Renal cortex interstitium (tissue), 11 donors: Measurements from ENCODE around the gene CIAPIN1. TPM values are rescaled to one million over a fixed set of nuclear protein-coding genes. Genes with fewer than 3 reads are reported as not detected.
A peak's percentile ranks its signal among the peaks of the same experiment; 100 is the strongest.
"Not testable (repeated sequence)": the region's sequence is repeated elsewhere in the genome, so short reads cannot be mapped to it uniquely, and the experiment has no call there.

ENCODE experiments used
- DNase-seq, 11 donors: peaks; one replicate each; pipeline ENCODE4 v3.0.0-alpha.2; 2013; ENCODE audit warnings: low read depth in 9 of 11, low spot score in 4 of 11; ENCODE audit errors: extremely low read depth in 1 of 11
- polyA plus RNA-seq, 3 donors: library from polyadenylated mRNA; unstranded; fragments of 120-200 nt; gene quantifications; one replicate each; pipeline ENCODE4 v1.2.1, GENCODE V29; 2013; ENCODE audit not compliant: insufficient read length in 3 of 3

The CIAPIN1 gene
- polyA plus RNA-seq, 3 donors = 92.1 to 110 (median 95.7) TPM

DNA sequence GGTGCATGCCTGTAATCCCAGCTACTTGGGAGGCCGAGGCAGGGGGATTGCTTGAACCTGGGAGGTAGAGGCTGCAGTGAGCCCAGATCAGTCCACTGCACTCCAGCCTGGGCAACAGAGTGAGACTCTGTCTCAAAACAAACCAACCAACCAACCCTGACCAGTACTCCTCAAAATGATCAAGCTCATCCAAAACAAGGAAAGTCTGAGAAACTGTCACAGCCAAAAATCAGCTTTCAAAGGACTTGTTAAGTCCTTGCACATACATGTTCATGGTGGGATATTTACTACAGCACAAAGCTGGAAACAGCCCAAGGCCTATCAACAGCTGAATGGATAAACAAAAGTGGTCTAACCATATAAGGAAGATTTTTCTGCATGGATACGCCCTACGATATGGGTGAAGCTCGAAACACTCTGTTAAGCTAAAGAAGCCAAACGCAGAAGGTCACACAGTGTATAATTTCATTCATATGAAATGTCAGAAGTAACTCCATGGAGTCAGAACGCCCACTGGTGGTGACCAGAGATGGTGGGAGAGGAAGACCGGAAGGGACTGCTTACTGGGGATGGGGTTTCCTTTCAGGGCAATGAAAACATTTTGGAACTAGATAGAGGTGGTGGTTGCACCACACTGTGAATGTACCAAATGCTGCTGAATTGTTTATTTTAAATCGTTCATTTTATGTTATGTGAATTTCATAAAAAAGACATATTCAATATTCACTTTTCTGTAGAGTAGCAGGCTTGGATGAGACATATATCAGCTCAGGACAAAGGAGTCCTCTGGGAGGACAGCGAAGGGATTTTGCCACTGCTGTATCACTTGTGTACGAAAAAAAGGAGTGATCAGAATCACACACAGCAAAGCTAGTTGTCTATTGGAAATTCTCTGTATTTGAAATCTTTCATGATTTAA is 24.9 kb downstream of the CIAPIN1 start:
- DNase-seq = peak in 10 of 11 donors; percentile 33 to 74 (median 62)

DNA sequence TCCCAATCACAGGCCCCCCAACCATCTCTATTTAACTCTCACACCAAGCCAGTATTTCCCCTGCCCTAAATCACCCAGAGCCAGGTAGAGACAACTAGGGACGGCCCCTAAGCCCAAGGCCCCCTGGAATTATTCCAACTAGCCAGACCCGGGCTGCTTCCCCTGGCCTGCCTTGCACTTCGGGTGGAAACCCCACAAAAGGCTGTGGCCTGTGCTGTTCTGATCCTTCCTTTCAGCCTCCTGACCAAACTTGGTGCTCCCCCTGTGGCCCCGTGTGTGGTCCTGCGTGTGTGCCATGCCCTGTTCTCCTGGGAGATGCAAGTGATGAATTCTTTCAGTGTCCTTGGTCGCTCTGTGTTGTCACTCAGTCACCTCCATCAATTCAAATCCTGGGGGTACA is 27.7 kb downstream of the CIAPIN1 start:
- DNase-seq = no peak

DNA sequence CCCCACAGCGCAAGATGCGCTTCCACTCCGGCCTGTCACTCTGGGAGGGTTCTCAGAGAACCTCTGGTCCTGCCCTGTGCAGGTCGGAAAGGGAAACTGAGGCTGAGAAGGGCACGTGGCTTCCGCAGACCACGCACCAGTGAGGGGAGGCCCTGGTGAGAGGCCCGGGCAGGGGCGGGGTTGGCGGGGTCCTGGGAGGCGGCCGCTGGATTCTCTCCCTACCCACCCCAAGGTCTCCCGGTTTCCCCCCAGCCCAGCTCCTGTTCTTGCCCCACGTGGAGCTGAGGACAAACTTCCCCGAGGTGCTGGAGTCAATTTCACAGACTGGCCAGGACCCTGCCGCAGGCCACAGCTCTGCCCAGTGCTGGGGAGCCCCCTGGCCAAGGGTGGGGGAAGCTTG is 31.1 kb downstream of the CIAPIN1 start:
- DNase-seq = no peak

DNA sequence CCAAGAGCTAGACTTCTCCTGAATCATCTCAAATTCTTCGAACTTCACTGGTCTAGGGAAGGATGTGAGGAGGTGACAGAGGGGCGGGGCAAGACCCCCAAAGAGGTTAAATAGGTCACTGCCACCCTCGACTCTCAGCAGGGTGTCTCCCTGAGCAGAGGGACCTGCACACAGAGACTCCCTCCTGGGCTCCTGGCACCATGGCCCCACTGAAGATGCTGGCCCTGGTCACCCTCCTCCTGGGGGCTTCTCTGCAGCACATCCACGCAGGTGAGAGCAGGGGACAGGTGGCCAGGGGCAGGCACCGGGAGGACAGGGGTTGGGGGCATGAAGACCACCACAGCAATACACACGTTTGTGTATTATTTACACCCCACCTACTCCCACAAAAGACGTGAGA is 33.5 kb downstream of the CIAPIN1 start:
- DNase-seq = no peak

DNA sequence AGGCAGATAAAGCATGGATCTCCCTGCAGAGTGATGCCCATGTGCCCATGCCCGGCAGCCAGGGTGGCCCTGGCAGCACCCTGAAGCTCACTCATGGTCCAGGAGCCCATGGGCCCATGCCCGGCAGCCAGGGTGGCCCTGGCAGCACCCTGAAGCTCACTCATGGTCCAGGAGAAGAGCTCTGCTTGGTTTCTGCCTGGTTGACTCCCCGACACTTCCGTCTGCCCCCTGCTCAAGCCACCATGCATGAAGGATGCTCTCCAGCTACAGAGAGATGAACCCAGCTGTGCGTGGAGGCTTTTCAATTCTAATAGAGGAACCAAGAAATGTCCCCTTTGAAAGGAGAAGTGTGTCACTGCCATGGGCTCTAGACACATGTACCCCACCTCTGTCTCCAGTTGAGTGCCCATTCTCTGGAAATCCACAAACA is 33.9 kb downstream of the CIAPIN1 start:
- DNase-seq = no peak

DNA sequence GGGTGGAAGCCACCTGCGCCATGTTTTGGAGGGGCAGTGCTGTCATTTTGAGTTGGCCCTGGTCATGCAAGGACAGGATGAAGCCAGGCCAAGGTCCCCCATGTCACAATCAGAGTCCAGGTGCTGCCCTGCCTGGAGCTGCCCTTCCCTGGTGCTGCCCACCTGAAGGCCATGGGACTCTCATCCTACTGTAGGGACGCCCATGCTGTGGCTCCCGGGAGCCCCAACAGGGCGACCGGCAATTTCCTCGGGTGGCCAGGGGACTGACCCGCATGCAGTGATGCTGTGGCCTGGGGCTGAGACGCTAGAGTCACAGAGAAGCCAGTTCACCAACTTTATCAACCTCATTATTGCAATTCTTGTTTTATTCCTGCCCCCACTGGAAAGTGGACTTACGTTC is 34.6 kb downstream of the CIAPIN1 start:
- DNase-seq = no peak

DNA sequence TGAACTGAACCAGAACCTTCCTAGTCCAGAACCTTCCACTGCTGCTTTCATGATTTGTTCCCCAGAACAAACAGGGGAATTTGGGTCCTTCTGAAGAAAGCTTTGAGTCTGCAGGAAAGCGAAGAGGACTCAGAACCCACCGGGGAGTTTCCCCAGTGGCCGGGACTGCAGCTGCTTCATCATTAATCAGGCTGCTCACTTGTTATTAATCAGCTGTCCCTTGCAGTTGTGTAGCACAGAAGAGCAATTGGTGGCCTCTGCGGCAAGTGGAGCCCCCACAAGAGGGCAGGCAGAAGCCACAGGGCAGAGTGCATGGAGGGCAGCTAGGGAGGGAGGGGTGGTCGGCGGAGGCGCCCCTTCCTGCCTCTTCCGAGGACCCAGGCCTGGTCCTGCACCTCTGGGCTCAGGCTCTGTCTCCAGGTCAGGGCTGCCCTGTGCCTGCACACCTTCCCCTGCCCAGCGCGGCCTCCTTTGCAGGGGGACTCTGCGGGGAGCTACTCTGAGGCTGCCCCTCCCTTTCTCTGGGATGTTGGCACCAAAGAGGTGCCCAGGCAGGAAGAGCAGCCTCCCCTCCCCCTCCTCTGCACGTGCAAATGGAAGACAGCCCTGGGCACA is 35.7 kb downstream of the CIAPIN1 start:
- DNase-seq = no peak

DNA sequence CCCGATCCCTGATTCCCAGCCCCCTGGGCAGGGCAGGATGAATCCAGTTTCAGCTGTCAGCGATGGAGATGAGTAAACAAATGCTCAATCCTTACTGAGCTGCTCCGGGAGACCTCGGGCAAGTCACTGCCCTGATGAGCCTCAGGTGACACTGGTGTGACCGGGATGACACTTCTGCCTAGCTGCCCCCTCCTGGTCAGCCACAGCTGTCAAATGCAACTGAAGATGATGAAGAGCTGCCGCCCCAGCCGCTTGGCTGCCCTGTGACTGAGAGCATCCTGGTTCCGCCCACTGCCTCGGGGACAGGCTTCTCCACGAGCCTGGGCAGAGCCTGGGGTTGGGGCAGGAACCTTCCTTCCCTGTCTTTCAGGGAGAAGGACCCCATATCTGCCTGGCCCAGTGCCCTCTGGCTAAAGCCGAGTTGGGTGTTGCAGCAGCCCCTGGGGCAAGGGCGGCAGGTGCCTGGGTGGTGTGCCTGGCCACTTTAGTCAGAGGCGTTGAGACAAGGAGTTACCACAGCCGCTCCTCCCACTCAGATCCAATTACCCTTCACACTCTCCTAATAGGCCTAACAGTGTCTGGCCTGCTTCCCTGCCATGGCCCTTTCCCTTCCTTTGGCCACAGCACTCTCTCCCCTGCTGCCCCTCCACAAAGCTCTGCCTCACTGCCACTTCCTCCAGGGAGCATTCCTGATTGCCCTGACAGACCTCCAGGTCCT is 37.2 kb downstream of the CIAPIN1 start:
- DNase-seq = no peak

DNA sequence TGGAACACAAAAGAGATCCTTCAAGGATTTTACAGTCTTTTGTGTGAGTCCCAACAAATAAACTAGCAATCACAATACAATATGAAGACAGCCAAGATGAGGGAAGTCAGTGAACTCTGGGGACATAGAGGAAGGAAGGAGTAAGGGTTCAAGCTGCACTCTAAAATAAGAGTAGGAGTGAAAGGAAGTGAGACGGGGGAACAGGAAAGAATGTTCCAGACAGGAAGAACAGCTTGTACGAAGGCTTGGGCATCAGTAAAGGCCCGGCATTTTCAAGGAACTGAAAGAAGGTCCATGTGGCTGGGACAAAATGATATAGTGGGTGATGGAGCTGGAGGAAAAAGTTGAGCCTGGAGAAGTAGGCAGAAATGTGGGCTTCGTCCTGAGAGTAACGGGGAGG is 38.1 kb downstream of the CIAPIN1 start:
- no peak for DNase-seq

DNA sequence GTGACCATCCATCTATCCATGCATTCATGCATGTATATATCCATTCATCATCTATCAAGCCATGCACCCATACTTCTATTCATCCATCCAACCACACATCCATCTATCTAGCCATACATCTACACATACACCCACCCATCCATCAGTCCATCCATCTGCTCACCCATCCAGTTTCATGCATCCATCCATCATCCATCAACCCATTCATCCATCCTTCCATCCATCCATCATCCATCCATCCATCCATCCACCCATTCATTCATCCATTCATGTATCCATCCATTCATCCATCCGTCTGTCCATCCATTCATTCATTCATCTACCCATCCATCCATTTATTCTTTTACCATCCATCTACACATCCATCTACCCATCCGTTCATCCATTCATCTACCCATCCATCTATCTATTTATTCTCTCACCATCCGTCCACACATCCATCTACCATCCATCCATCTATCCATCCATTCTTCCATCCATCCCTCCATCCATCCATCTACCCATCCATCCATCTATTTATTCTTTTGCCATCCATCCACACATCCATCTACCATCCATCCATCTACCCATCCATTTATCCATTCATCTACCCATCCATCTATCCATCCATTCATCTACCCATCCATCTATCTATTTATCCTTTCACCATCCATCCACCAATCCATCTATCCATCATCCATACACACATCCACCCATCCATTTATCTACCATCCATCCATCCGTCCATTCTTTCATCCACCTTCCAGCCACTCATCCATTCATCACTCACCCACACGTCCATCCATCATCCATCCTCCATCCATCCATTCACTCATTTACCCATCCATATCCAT is 39.4 kb downstream of the CIAPIN1 start:
- DNase-seq = no peak

DNA sequence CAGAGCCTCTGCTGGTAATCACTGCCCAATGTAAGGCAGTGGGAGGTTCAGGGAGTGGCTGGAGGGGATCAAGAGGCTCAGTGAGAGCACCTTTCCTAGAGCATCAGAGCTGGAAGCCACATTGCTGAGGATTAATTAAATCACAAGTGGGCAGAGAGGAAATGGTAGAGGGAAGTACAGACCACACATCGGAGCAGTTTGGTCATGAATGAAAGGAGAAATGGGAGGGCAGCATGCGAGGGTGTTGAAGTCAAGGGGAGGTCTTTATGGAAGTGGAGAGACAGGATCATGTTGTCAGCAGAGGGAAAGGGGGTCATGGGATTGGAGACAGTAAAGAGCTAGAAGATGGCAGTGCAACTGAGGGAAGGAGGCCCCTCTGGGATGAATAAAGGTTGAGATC is 40.3 kb downstream of the CIAPIN1 start:
- no peak for DNase-seq

DNA sequence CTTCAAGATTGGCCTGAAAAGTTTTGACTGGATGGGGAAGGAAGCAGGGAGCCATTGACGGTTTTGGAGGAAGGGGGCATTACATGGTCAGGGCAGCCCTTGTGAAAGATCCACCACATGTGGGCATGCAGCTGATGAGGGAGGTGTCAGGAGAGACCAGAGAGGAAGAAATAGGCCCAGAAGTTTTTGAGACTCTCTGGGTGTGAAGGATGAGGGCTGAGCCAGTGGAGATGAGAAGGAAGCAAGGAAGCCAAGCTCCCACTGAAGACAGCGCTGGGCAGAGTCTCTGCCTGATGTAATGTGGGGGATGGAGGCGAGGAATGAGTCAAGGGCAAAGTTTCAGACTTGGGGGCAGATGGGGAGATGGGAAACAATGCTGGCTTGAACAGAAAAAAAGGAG is 42.1 kb downstream of the CIAPIN1 start:
- DNase-seq = no peak

DNA sequence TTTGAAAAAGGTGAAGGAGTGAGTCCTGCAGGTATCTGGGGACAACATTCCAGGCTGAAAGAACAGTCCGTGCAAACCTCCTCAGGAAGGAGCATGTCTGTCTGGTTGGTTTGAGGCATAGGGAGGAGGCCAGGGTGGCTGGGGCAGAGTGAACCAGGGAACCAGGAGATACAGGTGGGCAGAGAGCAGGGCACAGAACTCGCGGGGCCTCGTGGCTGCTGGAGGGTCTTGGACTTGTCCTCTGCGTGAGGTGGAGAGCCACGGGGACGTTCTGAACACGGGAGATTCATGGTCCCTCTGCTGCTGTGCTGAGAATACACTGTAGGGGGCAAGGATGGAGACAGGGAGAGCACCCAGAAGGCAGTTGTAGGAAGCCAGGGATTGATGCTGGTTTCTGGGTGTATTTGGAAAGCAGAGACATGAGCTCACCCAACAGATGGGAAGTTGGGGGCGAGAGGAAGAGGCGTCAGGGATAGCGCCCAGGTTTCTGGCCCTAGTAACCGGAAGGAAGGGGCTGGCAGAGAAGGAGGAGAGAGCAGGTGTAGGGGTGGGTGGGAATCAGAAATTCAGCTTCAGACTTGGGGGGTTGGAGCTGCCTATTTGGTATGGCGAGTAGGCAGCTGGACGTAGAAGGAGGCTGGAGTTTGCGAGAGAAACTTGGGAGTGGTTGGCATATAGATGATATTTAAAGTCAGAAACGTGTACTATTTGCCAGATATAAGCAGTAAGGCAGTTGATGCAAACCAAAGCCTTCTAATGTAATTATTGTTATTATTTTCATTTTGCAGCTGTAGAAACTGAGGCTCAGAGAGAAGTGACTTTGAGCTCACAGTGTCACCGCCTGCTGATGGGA is 43.0 kb downstream of the CIAPIN1 start, which contains the start of gene CCL17:
Gene CCL17 (plus strand): TSS at position 803 of the 853 bp plus-strand sequence. CDS start 9,166 bp downstream, outside the sequence.
- DNase-seq = no peak

DNA sequence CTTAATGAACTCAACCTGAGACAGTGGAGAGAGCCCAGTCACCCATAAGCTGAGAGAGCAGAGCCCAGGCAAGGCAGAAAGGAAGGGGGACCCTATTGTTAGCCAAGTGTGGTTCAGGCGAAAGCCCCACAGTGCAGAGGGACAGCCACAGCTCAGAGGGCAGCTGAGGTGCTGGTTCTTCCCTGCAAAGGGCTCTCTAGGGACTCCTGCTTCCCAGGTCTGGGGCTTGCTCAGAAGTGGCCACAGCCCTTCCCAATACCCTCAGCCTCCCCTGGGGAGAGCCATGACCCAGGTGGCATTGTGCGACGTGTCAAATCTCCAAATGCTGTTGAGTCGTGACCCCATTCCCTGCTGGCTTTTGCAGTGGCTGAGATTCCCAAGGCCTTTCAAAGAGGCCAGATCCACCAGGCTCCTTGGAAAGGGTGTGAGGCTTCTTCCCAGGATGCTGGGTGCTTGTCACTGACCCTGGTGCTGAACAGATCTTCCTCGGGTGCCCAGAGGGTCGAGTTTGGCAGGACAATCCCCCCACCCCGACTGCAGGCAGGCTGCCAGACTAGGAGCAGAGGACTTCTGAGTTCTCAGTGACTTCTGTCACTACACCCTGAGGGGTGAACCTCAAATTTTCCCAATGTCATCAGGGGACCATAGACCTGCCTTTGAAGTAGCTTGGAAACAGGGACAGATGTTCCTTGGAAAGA is 45.1 kb downstream of the CIAPIN1 start:
- no peak for DNase-seq

DNA sequence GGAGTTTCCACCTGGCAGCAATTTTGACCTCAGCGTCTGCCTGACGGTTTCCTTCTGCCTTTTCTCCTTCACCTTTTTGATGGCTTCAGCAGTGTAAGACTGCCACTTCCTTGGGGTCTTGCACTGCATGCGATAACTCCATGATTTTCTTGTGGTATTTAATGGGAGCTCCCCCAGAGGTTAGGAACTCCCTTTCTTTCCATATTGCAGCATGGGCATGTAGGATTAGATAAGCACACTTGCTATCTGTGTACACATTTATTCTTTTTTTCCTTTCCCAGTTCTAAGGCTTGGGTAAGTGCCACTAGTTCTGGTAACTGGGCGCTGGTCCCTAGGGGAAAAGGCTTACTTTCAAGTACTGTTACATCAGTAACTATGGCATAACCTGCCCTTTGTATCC is 49.7 kb downstream of the CIAPIN1 start:
- DNase-seq = not testable (repeated sequence)

DNA sequence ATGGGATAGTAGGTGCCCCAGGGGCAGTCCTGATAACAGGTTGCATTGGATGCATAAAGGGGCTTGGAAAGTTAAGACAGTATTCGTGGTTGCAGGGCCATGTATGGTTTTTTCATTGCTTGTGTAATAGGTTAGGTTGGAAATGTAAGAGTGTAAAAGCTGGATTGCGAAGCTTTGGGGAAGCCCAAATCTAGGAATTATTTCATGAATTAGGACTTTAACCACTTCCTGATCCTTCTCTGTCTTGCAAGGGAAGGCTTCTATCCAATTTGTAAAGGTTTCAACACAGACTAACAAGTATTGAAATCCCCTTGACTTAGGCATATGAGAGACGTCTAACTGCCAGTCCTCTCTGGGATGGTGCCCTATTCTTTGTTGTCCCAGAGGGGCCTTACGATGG is 50.4 kb downstream of the CIAPIN1 start:
- no peak for DNase-seq

DNA sequence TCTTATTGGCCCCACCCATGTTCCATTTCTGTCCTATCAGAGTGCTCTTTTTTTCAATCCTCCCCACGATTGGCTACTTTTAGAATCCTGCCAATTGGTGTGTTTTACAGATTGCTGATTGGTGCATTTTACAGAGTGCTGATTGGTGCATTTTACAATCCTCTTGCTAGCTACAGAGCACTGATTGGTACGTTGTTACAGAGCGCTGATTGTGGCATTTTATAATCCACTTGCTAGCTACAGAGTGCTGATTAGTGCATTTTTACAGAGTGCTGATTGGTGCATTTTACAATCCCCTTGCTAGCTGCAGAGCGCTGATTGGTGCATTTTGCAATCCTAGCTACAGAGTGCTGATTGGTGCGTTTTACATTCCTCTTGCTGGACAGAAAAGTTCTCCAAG is 52.2 kb downstream of the CIAPIN1 start:
- no peak for DNase-seq

DNA sequence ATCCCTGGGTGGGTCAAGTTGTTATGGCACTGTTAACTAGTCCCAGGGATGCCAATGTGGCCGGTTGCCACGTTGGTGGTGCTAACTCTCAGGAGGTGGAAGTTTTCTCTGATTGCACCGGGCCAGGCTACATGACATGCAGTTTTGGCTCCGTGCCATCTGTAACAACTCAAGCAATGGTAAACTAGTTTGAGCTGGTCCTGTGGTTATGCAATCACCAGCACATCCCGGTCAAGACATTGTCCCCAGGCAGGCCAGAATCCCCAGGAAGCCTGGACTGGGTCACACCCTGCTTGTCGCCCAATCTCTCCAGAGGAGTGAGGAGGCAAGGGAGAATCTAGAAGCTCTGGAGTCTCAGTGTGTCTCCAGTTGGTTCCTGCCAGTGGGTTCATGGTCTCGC is 52.7 kb downstream of the CIAPIN1 start:
- no peak for DNase-seq
